ENCODE data around the gene PPP1R12C. TPM values are rescaled to one million over a fixed set of nuclear protein-coding genes. Genes with fewer than 3 reads are reported as not detected.

PPP1R12C gene
- total RNA-seq, 1 experiment from 2014 or later: 18.0 TPM

DNA sequence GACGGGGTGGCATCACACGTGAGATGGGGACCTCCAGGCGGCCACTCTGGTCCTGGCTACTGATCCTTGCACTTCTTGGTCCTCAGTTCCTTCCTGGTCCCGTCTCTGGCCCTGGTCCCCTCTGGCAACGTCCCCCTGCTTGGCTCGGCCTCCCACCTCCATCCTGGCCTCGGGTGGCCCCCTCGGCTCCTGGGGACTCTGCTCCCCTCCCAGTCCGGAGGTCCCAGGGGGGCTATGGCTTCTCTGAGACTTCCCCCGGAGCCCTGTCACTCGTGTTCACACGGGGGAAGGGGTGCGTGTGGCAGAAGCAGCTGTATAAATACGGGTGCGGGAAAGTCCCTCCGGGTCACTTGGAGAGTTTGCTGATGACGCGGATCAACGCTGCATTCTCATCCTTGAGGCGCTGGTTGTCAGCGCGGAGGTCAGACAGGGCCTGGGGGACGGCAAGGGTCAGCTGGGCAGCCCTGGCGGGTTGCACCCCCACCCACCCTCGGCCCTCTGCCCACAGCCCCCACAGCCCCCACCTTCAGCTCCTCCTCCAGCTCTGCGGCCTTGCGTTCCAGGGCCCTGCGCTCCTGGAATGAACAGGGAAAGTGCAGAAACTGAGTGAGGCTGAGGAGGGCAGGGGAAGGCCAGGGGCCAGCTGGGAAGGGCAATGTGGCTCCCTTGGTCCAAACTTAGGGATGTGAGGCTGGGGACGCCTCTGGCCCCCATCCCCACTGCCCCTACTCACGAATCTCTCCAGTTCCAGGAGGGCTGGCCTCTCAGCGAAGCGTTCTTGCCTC, 26.1 kb downstream of the PPP1R12C start:
- DNase-seq (ENCODE audit: low spot score): no peak

DNA sequence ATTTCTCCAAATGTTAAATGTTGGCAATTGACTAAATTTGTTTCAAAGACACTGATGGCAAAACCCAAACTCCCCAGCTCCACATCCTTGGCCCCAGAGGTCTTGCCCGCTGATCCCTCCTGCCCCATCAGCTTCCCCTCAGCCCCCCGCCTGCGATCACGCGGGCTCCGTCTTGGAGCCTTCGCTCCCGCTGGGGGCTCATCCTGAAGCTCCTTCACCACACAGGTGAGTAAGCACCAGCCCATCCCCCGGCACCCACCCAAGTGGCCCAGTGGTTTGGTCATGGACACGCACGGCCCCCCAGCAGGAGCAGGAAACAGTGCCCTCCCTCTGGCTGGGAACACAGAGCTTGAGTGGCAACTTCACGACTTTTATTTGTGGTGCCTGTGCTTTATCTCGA, 26.9 kb downstream of the PPP1R12C start:
- no peak for DNase-seq (ENCODE audit: low spot score)

DNA sequence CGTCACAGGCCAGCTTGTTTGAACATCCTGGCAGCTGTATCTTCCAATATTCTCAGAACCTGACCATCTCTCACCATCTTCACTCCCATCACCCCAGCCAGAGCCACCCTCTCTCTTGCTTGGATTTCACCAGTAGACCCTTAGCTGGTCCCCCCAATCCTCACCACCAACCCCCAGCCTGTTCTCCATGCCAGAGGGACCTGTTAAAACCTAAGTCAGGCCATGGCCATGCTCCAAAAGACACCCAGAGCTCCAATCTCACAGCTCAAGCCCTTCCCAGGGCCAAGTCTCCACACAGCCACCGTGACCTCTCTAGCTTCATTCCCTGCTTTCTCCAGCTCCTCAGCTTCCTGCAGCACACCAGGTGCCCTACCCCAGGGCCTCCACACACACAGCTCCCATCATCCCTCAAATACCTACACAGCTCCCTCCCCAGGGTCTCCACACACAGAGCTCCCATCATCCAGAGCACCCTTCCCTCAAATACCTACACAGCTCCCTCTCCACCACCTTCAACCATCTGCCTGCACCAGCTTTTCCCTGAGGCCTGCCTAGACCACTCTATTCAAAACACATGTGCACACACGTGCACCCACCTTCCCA, 28.0 kb downstream of the PPP1R12C start:
- DNase-seq (ENCODE audit: low spot score): no peak

DNA sequence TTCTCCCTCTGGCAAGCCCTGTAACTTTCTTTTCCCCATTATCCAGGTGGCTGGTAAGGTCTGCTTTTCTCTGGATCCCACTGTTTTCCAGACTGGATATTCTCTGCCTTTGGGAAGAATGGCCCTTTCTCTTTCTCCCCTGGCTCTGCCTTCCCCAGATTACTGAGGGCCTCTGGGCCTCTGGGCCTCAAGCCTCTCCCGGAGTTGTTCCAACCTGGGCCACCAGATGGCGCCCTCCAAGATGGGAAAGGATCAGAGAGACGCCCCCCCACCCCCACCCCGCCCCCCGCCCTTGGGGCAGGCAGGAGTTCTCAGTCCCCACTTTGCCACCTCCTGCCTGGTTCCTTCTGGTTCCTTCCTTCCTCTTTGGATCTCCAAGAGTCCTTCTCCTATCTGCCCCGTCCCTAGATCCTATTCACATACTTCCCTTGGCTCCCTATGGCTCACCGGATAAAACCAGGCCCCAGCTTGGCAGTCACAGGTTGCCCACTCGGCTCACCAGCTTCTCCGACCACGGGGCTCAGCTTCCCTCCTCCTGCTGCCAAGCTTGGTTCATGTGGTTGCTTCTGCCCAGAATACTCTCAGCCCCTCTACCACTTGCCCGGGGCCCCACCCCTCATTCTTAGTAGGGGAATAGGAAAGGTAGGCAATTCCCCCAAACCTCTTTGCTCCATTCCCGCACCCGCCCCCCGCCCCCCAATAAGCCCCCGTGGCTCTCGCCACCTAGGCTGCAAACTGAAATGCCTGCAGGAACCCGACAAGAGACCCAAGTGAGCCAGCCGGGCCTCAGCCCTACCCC, 28.7 kb downstream of the PPP1R12C start:
- DNase-seq (ENCODE audit: low spot score): no peak

DNA sequence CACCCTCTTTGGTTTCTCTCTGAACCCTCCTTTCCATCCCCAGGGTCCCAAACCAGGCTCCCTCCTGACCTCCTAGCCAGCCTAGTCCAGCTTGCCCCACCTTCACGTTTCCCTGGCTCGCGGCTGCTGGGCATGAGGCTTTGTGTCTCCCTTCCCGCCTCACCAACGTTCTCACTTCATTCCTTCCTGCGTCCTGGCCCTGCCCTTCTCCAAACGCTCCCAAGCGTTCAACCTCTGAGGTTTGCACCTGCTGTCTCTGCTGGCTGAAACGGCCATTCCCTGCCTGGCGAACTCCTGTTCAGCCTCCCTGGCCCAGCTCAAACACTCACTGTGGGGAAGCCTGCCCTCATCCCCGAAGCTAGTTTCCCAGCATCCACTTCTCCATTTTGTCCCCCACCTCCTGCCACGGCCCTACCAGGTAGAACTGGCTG, 29.4 kb downstream of the PPP1R12C start:
- no peak for DNase-seq (ENCODE audit: low spot score)

DNA sequence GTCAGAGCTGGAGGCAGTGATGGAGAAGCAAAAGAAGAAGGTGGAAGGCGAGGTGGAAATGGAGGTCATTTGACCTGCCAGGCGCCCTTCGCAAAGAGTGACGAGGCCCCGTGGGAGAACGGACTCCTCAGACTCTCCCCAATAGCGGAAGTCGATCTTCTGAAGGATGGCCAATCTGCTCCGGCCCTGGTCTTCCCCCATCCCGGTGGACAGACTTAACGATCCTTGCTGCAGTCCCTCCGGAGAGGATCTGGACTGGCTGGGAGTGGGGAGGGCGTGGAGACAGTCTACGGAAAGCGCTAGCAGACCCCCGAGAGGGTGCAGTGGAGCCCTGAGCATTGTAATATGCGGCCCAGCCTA, 29.9 kb downstream of the PPP1R12C start:
- DNase-seq (ENCODE audit: low spot score): no peak

DNA sequence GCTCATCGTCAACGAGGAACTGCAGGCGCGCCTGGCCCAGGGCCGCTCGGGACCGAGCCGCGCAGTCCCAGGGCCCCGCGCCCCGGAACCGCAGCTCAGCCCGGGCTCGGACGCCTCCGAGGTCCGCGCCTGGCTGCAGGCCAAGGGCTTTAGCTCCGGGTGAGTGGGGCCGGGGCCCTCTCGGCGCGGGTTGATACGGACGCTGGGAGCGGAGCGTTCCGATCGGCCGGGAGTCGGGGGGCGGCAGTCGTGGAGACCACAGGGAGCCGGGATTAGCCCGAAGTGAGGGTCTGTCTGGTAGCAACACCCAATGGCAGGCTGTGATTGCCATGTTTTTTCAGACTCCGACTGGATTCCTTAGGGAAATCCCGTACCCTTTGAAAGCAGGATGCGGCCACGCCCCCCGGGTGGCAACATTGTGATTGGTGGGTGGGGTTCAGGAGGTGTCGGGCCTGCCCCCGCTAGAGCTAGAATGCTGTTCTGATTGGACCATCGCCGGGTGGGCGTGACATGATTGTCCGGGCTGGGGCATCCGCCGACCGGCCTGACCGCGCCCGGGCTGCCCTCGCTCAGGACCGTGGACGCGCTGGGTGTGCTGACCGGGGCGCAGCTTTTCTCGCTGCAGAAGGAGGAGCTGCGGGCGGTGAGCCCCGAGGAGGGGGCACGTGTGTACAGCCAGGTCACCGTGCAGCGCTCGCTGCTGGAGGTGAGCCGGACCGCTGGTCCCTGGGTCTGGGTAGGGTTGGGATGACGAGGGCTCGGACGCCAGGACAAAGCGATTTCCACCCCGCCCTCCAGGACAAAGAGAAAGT, 30.5 kb downstream of the PPP1R12C start:
- peak; percentile 63 for DNase-seq (ENCODE audit: low spot score)

DNA sequence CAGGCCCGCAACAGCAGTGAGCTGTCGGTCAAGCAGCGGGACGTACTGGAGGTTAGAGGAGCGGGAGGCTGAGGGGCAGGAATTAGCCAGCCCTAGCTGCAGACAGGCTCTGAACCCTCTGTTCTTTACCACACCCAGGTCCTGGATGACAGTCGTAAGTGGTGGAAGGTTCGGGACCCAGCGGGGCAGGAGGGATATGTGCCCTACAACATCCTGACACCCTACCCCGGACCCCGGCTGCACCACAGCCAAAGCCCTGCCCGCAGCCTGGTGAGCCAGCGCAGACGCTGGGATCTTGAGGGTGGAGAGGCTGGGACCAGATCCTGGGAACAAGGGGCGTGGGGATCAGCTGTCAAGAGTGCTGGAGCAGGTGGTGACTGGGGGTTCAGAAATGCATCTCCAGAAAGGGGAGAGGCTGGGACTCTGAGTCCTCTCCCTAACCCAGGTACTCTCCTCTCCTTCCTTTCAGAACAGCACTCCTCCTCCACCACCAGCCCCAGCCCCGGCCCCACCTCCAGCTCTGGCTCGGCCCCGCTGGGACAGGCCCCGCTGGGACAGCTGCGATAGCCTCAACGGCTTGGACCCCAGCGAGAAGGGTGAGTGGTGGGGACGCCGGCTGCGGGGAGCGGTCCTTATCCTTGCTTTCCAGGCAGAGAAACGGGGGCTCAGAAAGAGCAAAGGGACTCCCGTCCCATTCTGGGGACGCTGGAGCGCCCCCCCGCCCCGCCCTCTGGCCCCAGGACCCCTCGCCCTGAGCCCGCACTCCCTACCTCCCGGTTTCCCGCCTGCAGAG, 31.3 kb downstream of the PPP1R12C start:
- DNase-seq (ENCODE audit: low spot score): no peak

DNA sequence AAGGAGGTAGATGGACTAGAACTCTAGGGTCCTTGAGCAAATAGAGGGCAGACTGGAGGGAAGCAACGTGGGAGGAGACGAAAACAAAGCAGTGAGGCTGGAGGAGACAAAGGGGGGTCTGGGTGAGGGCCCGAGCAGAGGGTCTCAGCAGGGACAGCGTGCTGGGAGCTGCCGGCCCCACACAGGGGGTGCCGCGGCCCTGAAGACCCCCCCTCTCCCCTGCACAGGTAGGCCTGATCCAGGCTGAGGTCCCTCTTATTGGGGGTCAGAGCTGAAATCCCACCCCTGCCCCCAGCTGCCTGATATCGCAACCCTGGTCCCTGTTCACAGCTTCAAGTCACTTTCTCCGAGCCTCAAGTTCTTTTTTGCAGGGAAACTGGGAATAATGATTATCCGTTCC, 33.0 kb downstream of the PPP1R12C start:
- DNase-seq (ENCODE audit: low spot score): no peak

DNA sequence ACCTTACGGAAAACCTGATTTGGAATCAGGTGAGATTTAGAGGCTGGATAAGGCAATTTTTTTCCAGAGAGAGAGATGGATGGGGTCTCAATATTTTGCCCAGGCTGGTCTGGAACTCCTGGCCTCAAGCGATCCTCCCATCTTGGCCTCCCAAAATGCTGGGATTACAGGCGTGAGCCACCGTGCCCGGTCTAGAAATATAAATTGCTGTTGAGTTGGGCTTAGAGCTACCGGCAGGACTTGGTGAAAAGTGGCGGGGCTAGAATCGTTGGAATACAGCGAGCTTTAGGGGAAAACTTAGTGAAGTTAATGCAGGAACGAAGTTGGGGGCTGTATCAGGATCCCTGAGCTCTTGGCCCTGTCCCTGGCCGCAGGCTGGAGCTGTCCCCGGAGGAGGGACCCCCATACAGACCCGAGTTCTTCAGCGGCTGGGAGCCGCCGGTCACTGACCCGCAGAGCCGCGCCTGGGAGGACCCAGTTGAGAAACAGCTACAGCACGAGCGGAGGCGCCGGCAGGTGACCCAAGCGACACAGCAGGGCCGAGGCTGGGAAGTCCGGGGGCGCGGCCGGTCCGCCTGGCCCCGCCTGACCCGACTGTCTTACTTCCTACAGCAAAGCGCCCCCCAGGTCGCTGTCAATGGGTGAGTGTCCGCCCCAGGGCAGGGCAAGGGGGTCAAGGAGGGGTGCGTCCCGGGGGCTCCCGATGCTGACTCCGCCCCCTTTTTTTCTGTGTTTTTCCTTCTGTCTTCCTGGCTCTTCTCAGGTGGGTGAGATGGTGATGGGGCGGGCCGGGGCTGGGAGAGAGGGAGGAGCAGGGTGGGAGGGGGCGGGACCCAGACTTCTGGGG, 34.2 kb downstream of the PPP1R12C start:
- DNase-seq (ENCODE audit: low spot score): no peak

DNA sequence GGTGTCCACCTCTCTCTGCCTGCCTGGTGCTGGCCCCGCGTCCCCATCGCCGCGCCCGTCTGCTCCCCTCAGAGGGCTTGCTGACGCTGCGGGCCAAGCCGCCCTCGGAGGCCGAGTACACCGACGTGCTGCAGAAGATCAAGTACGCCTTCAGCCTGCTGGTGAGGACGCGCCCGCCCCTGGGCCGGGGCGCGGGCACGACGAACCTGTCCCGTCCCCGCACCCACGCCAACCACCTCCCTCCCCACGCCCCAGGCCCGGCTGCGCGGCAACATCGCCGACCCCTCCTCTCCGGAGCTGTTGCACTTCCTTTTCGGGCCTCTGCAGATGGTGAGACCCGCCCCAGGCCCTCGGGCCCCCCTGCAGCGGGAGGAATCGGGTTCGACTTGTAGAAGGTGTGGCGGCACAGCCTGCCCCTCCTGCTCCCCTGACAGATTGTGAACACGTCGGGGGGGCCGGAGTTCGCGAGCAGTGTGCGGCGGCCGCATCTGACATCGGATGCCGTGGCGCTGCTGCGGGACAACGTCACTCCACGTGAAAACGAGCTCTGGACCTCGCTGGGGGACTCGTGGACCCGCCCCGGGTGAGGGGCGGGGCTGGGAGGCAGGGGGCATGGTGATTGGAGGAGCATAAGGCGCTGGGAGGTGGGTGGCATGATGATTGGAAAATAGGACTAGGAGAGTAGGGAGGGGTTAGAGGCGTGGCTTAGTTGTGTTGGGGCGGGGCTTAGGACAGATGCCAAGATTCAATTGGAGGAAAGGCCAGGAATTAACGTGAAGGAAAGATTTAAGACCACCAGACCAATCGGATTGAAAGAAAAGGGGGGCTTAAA, 35.2 kb downstream of the PPP1R12C start:
- no peak for DNase-seq (ENCODE audit: low spot score)

DNA sequence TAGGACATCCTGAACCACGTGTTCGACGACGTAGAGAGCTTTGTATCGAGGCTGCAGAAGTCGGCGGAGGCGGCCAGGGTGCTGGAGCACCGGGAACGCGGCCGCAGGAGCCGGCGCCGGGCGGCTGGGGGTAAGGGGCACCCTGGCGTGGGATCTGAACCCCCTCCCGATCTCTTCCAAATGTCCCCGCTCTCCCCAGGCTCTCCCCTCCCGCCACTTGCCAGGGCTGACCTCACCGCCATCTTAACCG, 35.7 kb downstream of the PPP1R12C start:
- no peak for DNase-seq (ENCODE audit: low spot score)

DNA sequence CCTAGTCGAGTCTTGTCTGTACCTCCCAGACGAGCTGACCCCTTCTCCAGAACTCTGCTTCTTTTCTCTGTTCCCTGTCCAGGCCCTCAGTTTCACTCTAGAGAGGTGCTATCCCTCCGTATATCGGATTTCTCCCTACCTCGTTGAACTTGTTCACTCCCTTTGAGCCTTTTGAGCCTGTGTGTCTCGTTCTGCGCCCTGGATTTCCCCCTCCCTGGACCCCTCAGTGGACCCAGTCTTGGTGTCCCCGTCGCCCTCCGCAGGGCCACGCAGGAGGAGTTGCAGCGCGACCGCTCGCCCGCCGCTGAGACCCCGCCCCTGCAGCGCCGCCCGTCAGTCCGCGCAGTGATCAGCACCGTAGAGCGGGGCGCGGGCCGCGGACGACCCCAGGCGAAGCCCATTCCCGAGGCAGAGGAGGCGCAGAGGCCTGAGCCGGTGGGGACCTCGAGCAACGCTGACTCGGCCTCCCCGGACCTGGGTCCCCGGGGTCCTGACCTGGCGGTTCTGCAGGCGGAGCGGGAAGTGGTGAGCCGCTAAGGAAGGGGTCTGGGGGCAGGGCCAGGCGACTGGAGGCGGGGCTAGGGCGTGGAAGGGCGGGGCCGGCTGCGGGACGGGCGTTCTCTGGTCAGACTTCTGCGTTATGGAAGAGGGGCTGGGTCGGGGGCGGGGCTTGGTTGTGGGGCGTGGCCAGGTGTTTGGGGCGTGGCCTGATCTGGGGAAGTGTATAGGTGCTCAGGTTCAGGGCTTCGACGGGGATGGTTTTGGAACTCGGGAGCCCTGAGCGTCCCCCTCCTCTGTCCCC, 36.3 kb downstream of the PPP1R12C start:
- no peak for DNase-seq (ENCODE audit: low spot score)

DNA sequence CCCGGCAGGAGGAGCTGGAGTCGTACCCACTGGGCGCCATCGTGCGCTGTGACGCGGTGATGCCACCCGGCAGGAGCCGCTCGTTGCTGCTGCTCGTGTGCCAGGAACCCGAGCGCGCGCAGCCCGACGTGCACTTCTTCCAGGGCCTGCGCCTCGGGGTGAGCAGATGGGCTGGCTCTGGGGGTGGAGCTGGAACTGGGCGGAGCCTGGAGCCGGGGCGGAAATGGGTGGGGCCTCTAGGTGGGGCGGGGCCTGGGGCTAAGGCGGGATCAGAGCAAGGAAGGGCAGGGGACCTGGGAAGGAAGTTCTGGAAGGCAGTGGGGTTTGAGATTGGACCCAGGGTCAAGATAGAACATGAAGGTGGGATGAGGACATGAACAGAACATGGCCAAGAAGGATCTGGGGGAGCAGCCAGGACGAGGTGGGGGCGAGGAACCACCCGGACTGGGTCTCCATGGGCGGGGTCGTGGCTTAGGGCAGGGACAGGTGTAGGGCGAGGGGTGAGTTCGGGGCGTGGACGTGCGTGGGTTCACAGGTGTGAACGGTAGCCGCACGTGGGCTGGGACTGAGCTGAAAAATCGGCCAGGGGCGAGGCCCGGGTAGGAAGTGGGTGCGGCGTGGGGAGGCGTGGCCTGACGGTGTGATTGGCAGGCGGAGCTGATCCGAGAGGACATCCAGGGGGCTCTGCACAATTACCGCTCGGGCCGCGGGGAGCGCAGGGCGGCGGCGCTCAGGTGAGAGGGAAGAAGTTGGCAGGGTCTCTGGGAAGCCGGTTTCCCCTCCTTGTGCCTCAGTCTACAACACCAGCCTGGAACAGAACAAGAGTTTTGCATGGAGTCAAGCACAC, 37.1 kb downstream of the PPP1R12C start:
- peak; percentile 60 for DNase-seq (ENCODE audit: low spot score)

DNA sequence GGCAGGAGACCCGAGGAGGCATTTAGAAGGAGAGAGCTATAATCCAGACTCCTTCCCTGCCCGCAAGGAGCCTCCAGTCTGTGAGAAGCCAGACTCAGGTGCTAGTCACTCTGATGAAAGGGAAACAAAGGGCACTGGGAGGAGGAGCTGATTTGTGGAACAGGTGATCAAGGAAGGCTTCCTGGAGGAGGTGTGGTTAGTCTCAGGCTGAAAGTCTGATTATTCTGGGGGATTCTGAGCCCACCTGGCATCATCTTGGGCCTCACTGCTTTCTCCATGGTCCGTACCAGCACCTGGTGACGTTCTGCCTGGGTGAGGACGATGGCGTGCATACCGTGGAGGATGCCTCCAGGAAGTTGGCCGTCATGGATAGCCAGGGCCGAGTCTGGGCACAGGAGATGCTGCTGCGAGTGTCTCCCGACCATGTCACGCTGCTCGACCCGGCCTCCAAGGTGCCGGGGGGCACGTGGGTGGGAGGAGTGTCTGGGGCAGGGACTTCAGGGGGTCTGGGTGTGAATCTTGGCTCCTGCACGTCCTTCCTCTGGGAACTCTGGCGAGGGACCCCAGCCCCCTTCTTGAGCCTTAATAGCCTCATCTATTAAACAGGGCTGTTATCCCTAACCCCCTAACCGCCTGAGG, 37.9 kb downstream of the PPP1R12C start:
- no peak for DNase-seq (ENCODE audit: low spot score)

DNA sequence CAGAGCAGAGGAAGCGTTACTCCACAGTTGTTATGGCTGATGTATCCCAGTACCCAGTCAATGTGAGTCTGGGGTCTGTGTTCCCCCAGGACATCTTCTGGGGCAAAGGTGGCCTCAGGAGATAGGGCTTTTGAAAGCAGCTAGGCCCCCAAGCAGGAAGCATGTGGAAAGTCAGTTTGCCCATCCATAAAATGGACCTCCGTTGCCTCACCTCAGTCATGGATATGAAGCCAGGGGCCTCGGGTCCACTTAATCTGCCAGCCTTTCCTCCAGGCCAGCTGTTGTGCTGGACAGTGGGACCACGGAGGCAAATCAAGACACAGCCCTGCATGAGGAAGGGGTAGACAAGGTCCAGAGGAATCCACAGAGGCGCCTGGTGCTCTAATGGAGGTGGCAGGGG, 38.4 kb downstream of the PPP1R12C start:
- DNase-seq (ENCODE audit: low spot score): no peak

DNA sequence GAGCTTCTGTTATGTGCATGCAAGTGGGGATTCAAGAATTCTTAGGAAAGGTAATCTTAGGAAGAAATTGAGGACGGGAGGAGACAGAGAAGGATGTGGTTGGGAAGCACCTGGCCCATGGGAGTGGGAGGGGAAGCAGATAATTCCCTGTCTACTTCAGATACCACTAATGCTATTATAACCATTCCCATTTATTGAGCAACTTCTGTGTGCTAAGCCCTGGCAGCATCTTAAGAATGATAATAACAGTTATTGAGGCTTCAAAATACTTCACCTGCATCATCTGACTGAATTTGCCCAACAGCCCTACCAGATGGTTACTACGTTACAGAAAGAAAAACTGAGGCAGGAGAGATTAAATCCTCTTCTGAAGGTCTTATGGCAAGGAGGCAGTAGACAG, 40.3 kb downstream of the PPP1R12C start:
- no peak for DNase-seq (ENCODE audit: low spot score)
